Loucy (cell line): ENCODE results near the gene AGK.

Experiments used
- EZH2phosphoT487 ChIP-seq: fragments of 200-600 bp; IDR thresholded peaks from 2 replicates; pipeline ENCODE4 v1.6.1; 2018; ENCODE audit warnings: antibody characterized with exemption, mild to moderate bottlenecking, moderate library complexity, borderline replicate concordance
- TF ChIP-seq, protein P1 (sequence below): fragments of 200-600 bp; sonication (generic); conservative IDR thresholded peaks from 2 replicates; pipeline ENCODE4 v1.5.1; 2014; ENCODE audit warnings: mild to moderate bottlenecking, antibody characterized with exemption, low read length

DNA sequence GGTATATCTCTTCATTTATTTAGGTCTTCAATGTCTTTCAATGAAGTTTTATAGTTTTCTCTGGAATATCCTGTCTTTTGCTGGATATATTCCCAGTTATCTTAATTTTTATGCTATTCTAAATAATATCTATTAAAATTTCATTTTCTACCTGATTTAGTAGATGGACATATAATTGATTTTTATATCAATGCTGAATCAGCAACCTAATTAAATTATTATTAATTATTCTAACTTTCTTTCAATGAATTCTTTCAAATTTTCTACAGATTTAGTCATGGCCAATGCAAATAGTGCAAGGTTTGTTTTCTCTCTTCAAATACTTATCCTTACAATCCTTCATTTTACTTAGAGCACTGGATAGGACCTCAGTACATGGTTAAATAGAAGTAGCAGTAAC lies 94.0 kb downstream of the AGK start:
- TF ChIP-seq, protein P1, sequence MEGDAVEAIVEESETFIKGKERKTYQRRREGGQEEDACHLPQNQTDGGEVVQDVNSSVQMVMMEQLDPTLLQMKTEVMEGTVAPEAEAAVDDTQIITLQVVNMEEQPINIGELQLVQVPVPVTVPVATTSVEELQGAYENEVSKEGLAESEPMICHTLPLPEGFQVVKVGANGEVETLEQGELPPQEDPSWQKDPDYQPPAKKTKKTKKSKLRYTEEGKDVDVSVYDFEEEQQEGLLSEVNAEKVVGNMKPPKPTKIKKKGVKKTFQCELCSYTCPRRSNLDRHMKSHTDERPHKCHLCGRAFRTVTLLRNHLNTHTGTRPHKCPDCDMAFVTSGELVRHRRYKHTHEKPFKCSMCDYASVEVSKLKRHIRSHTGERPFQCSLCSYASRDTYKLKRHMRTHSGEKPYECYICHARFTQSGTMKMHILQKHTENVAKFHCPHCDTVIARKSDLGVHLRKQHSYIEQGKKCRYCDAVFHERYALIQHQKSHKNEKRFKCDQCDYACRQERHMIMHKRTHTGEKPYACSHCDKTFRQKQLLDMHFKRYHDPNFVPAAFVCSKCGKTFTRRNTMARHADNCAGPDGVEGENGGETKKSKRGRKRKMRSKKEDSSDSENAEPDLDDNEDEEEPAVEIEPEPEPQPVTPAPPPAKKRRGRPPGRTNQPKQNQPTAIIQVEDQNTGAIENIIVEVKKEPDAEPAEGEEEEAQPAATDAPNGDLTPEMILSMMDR, result no peak
- TF ChIP-seq EZH2phosphoT487, result no peak
